Colonic mucosa (tissue), 4 donors: ENCODE results near the gene TP53BP2. TPM values are rescaled to one million over a fixed set of nuclear protein-coding genes. Genes with fewer than 3 reads are reported as not detected.

Experiments
- DNase-seq: peaks from one replicate; pipeline ENCODE4 v3.0.0-alpha.2; 2020
- H3K27ac ChIP-seq: fragments of 200-600 bp; one replicate; pipeline ENCODE4 v1.8.0; 2021
- H3K27me3 ChIP-seq: fragments of 200-600 bp; one replicate; pipeline ENCODE4 v1.8.0; 2021
- H3K36me3 ChIP-seq: fragments of 200-600 bp; one replicate; pipeline ENCODE4 v1.8.0; 2021
- H3K4me1 ChIP-seq: fragments of 200-600 bp; one replicate; pipeline ENCODE4 v1.8.0; 2021; ENCODE audit warnings: mild to moderate bottlenecking
- H3K4me3 ChIP-seq: fragments of 200-600 bp; one replicate; pipeline ENCODE4 v1.8.0; 2021
- H3K9ac ChIP-seq, 2 donors: one replicate each; pipeline ENCODE4 v1.7.0; 2013; ENCODE audit warnings: control low read depth in 2 of 2, low read depth in 2 of 2, low read length in 2 of 2
- H3K9me3 ChIP-seq: fragments of 200-600 bp; one replicate; pipeline ENCODE4 v1.8.0; 2021
- intact Hi-C: fragments of 100-400 bp; cut with DNase I; formaldehyde crosslinking; loops from one replicate; pipeline ENCODE4 v1.14.1; 2022
- total RNA-seq, 2 donors: library from RNA; stranded (reverse); fragmentation: NEBNext Ultra II Directional in 1 of 2; extraction: Animal tissue kit (Norgen Biotek cat#: 25700) in 1 of 2; gene quantifications; one replicate each; pipeline ENCODE4 v1.2.1, GENCODE V29; 2021
- TF ChIP-seq, protein P1 (sequence below): fragments of 200-600 bp; IDR thresholded peaks from one replicate; pipeline ENCODE4 v1.8.0; 2022; ENCODE audit warnings: antibody characterized with exemption, mild to moderate bottlenecking
- donor health status: healthy.
- donor health status: DM: no; HTN: no; CAD: no.
- donor health status: DM: no; HTN: no; CAD: no.

The TP53BP2 gene
- total RNA-seq, 2 donors from 2014 or later, result 28.8 to 39.6 TPM

DNA sequence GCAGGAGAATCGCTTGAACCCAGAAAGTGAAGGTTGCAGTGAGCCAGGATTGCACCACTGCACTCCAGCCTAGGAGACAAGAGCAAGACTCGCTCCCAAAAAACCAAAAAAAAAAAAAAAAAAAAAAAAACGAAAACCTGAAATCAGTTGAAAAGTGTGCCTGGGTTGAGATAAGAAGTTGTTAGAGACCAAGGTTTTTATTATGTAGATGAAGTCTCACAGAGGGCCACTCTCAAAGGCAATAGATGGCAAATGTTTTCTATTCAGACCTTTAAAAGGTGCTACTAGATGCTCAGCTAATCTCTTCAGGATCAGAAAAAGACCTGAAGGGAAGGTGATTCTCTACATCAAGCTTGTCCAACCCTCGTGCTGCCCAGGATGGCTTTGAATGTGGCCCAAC is 115.8 kb downstream of the TP53BP2 start:
- no peaks in the 10 kb centered on the region for H3K9me3 ChIP-seq
- no peak for DNase-seq
- H3K4me3 ChIP-seq, result no peak overlapping the region
- peaks cover 42% of the 10 kb centered on the region for H3K4me1 ChIP-seq
- no peak overlapping the region for H3K27ac ChIP-seq
- peaks cover 3% of the 10 kb centered on the region for H3K36me3 ChIP-seq
- TF ChIP-seq, protein P1, sequence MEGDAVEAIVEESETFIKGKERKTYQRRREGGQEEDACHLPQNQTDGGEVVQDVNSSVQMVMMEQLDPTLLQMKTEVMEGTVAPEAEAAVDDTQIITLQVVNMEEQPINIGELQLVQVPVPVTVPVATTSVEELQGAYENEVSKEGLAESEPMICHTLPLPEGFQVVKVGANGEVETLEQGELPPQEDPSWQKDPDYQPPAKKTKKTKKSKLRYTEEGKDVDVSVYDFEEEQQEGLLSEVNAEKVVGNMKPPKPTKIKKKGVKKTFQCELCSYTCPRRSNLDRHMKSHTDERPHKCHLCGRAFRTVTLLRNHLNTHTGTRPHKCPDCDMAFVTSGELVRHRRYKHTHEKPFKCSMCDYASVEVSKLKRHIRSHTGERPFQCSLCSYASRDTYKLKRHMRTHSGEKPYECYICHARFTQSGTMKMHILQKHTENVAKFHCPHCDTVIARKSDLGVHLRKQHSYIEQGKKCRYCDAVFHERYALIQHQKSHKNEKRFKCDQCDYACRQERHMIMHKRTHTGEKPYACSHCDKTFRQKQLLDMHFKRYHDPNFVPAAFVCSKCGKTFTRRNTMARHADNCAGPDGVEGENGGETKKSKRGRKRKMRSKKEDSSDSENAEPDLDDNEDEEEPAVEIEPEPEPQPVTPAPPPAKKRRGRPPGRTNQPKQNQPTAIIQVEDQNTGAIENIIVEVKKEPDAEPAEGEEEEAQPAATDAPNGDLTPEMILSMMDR, result no peak
- intact Hi-C loops, result no loop called here
- H3K9ac ChIP-seq, result no peak overlapping the region
- H3K27me3 ChIP-seq, result no peaks in the 10 kb centered on the region

Other genes starting within 250 kb of the TP53BP2 start
- 100 to 1,000 TPM in 1 of 2 donors, 10 to 100 TPM in 1; 52.6 to 102 TPM for gene CAPN8, start 180.2 kb downstream of the TP53BP2 start, total RNA-seq
- 100 to 1,000 TPM; 197 to 323 TPM for gene CAPN2, start 133.4 kb downstream of the TP53BP2 start, total RNA-seq